HCT116 (cell line): Measurements from ENCODE around the gene TMEM238. TPM values are rescaled to one million over a fixed set of nuclear protein-coding genes. Genes with fewer than 3 reads are reported as not detected.

ENCODE experiments used
- ATAC-seq: fragments of 200-7000 bp; cut with Tn5 transposase; 2 replicates; pipeline ENCODE4 v1.9.1; 2020; ENCODE audit warnings: mild to moderate bottlenecking, moderate library complexity
- BruUV-seq: library from RNA; stranded (reverse); fragments of 400-500 nt; replicated peaks from 2 replicates; lab custom pipeline; 2021; lab: Mats Ljungman, UMichigan
- CTCF ChIA-PET: fragments of 300-600 bp; sonication (Branson Sonifier 250); formaldehyde crosslinking; loops from one replicate; lab custom pipeline; 2021; ENCODE audit warnings: antibody characterized with exemption; lab: Charles Lee
- POLR2A ChIA-PET: fragments of 300-600, 350-600 bp; sonication (Branson Sonifier 250); formaldehyde crosslinking; loops from one replicate; lab custom pipeline; 2021; ENCODE audit warnings: antibody characterized with exemption; lab: Charles Lee
- RAD21 ChIA-PET, 2 experiments: fragments of 300-600 bp; sonication (Branson Sonifier 250); formaldehyde crosslinking; loops; one replicate each; lab custom pipeline; 2023; ENCODE audit warnings: low total read pairs in 2 of 2; ENCODE audit not compliant: uncharacterized antibody in 2 of 2, unreplicated experiment in 2 of 2, low non-redundant PET in 1 of 2; lab: Charles Lee
- DNase-seq: peaks from one replicate; pipeline ENCODE4 v3.0.0-alpha.2; 2010; ENCODE audit warnings: low read depth, low spot score
- H2AFZ ChIP-seq: fragments of 200-600 bp; shearing (Covaris generic), sonication (generic); 2 replicates; pipeline ENCODE4 v1.6.1; 2017; ENCODE audit warnings: low read depth, mixed run types, mixed read lengths, antibody characterized with exemption, low read length; ENCODE audit not compliant: poor library complexity, severe bottlenecking
- H3K27ac ChIP-seq: 2 replicates; pipeline ENCODE4 v1.5.1; 2012; ENCODE audit warnings: low read depth, low read length
- H3K27me3 ChIP-seq: fragments of 200-600 bp; sonication (generic); 2 replicates; pipeline ENCODE4 v1.6.1; 2016; ENCODE audit warnings: mixed run types, low read length, mixed read lengths; ENCODE audit not compliant: insufficient read depth
- H3K36me3 ChIP-seq, 2 experiments: fragments of 200-500 bp in 1 of 2; fragments of 200-600 bp in 1 of 2; sonication (Bioruptor generic) in 1 of 2; sonication (generic) in 1 of 2; 2 replicates each; pipeline versions ENCODE4 v1.5.1 to v1.6.1; 2014 to 2016; ENCODE audit warnings: low read length in 2 of 2, inconsistent platforms in 1 of 2, mixed read lengths in 1 of 2, mixed run types in 1 of 2; ENCODE audit not compliant: insufficient read depth in 2 of 2, control insufficient read depth in 1 of 2
- H3K4me1 ChIP-seq, 2 experiments: fragments of 200-600 bp in 1 of 2; sonication (generic) in 1 of 2; 2 replicates each; pipeline versions ENCODE4 v1.5.1 to v1.6.1; 2012 to 2017; ENCODE audit warnings: low read length in 2 of 2, inconsistent platforms in 1 of 2, mild to moderate bottlenecking in 1 of 2, mixed read lengths in 1 of 2, mixed run types in 1 of 2, moderate library complexity in 1 of 2; ENCODE audit not compliant: insufficient read depth in 2 of 2, control insufficient read depth in 1 of 2
- H3K4me2 ChIP-seq: fragments of 200-600 bp; sonication (generic); 2 replicates; pipeline ENCODE4 v1.6.1; 2017; ENCODE audit warnings: mixed run types, low read length, mixed read lengths
- H3K4me3 ChIP-seq, 2 experiments: fragments of 200-600 bp in 1 of 2; sonication (generic) in 1 of 2; replicated peaks in 1 of 2; 2 replicates each; pipeline ENCODE4 v1.5.1; 2011 to 2016; ENCODE audit warnings: low read length in 2 of 2, control low read depth in 1 of 2, low read depth in 1 of 2, mild to moderate bottlenecking in 1 of 2, mixed read lengths in 1 of 2, mixed run types in 1 of 2
- H3K79me2 ChIP-seq: fragments of 200-600 bp; sonication (generic); 2 replicates; pipeline ENCODE4 v1.6.1; 2017; ENCODE audit warnings: mild to moderate bottlenecking, mixed run types, low read length, moderate library complexity, mixed read lengths; ENCODE audit not compliant: insufficient read depth
- H3K9ac ChIP-seq: fragments of 200-600 bp; sonication (generic); 2 replicates; pipeline ENCODE4 v1.6.1; 2016; ENCODE audit warnings: low read length, mixed read lengths
- H3K9me2 ChIP-seq: fragments of 200-600 bp; sonication (generic), shearing (Covaris generic); 2 replicates; pipeline ENCODE4 v1.6.1; 2017; ENCODE audit warnings: mixed run types, mild to moderate bottlenecking, moderate library complexity; ENCODE audit not compliant: insufficient read depth
- H3K9me3 ChIP-seq, 2 experiments: fragments of 200-500 bp in 1 of 2; fragments of 200-600 bp in 1 of 2; sonication (Bioruptor generic) in 1 of 2; sonication (generic) in 1 of 2; 2 replicates each; pipeline ENCODE4 v1.6.1; 2014 to 2017; ENCODE audit warnings: low read length in 2 of 2, mixed read lengths in 2 of 2, inconsistent platforms in 1 of 2, low read depth in 1 of 2, mild to moderate bottlenecking in 1 of 2, mixed run types in 1 of 2, moderate library complexity in 1 of 2; ENCODE audit not compliant: control insufficient read depth in 1 of 2, insufficient read depth in 1 of 2
- H4K20me1 ChIP-seq: fragments of 200-600 bp; sonication (generic), shearing (Covaris generic); 2 replicates; pipeline ENCODE4 v1.6.1; 2017; ENCODE audit warnings: mixed run types, mild to moderate bottlenecking, moderate library complexity; ENCODE audit not compliant: insufficient read depth
- CBX3 ChIP-seq: IDR thresholded peaks from 2 replicates; pipeline ENCODE4 v1.6.1; 2012; ENCODE audit warnings: low read depth
- CEBPB ChIP-seq: IDR thresholded peaks from 2 replicates; pipeline ENCODE4 v1.6.1; 2012; ENCODE audit warnings: low read depth
- EGR1 ChIP-seq: IDR thresholded peaks from 2 replicates; pipeline ENCODE4 v1.6.1; 2012; ENCODE audit warnings: low read depth
- ELF1 ChIP-seq: IDR thresholded peaks from 2 replicates; pipeline ENCODE4 v1.6.1; 2012; ENCODE audit warnings: low read depth, borderline replicate concordance
- POLR2A ChIP-seq: IDR thresholded peaks from 2 replicates; pipeline ENCODE4 v1.7.0; 2011; ENCODE audit warnings: borderline replicate concordance; ENCODE audit not compliant: insufficient read depth, insufficient read length; ENCODE audit errors: extremely low read depth
- RAD21 ChIP-seq: IDR thresholded peaks from 2 replicates; pipeline ENCODE4 v1.6.1; 2012; ENCODE audit warnings: low read depth, mild to moderate bottlenecking
- SIN3A ChIP-seq: IDR thresholded peaks from 2 replicates; pipeline ENCODE4 v1.6.1; 2012; ENCODE audit warnings: low read depth
- SP1 ChIP-seq: IDR thresholded peaks from 2 replicates; pipeline ENCODE4 v1.6.1; 2012; ENCODE audit warnings: low read depth
- SRF ChIP-seq: IDR thresholded peaks from 2 replicates; pipeline ENCODE4 v1.6.1; 2012; ENCODE audit warnings: low read depth
- TCF7L2 ChIP-seq: IDR thresholded peaks from 2 replicates; pipeline ENCODE4 v1.7.0; 2011; ENCODE audit warnings: borderline replicate concordance, inconsistent platforms; ENCODE audit not compliant: insufficient read depth, insufficient read length; ENCODE audit errors: extremely low read depth
- ZFX ChIP-seq: fragments of 450-650 bp; IDR thresholded peaks from 2 replicates; pipeline ENCODE4 v1.6.1; 2017
- ZNF274 ChIP-seq: fragments of 200-500 bp; sonication (Bioruptor generic); IDR thresholded peaks from 2 replicates; pipeline ENCODE4 v1.6.1; 2014; ENCODE audit warnings: mild to moderate bottlenecking, low read depth, low read length, inconsistent platforms
- intact Hi-C: fragments of 100-400 bp; cut with micrococcal nuclease; formaldehyde crosslinking; loops from 2 replicates; pipeline ENCODE4 v1.10.0; 2022
- total RNA-seq: library from RNA; stranded (reverse); gene quantifications from one replicate; pipeline ENCODE4 v1.2.1, GENCODE V29; 2021; ENCODE audit not compliant: unreplicated experiment
- TF ChIP-seq, protein P1 (sequence below): IDR thresholded peaks from 2 replicates; pipeline ENCODE4 v1.6.1; 2012; ENCODE audit warnings: low read depth
- TF ChIP-seq, protein P2 (sequence below): IDR thresholded peaks from 2 replicates; pipeline ENCODE4 v1.6.1; 2012
- TF ChIP-seq, protein P3 (sequence below), 3 experiments: fragments of 200-600 bp in 1 of 3; sonication (generic) in 1 of 3; IDR thresholded peaks in 2 of 3; conservative IDR thresholded peaks in 1 of 3; 2 replicates each; pipeline ENCODE4 v1.5.1; 2012 to 2017; ENCODE audit warnings: low read depth in 2 of 3, low read length in 2 of 3, antibody characterized with exemption in 1 of 3, borderline replicate concordance in 1 of 3, control low read depth in 1 of 3, mild to moderate bottlenecking in 1 of 3, mixed read lengths in 1 of 3, mixed run types in 1 of 3, moderate library complexity in 1 of 3; ENCODE audit not compliant: insufficient read depth in 1 of 3
- TF ChIP-seq, protein P4 (sequence below): IDR thresholded peaks from 2 replicates; pipeline ENCODE4 v1.6.1; 2012

Gene TMEM238
- total RNA-seq, 1 experiment from 2014 or later: 21.0 TPM

DNA sequence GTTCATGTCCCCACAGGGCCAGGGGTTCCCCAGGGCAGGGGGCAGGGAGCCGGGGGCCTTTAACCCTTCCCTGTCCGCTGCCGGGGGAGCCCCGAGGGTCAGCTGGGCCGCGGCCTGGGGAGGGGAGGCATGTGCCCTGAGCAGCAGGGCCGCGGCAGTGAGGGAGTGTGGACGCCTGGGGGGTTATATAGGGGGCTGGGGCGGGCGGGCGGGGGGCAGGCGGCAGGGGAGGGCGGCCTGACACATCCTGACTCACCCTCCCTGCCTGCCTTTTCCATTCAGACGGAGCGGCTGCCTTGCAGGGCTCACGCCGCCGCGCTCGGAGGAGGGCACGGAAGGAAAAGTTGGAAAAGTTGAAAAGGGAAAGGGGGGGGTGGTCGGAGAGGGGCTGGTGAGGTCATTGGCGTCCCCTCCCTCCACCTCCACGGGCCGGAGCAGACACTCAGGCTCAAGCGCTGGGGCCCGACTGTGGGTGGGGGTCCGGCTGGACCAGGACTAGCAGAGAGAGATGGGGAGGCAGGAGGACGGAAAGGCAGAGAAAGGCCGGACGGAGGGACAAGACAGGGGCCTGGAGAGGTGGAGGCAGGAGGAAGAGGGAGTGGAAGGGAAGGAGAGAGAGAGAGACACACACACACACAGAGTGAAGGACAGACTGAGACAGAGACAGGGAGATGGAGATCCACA, 13.6 kb downstream of the TMEM238 start, which contains the start of gene IL11:
Gene IL11 (minus strand): TSS at position 159 of the 684 bp plus-strand sequence. CDS start 153 bp downstream, at position 6.
- H3K36me3 ChIP-seq: no peaks in the 10 kb centered on the region
- H3K4me2 ChIP-seq: peak within 1 kb of the TSS; percentile 94
- H3K79me2 ChIP-seq: no peaks in the 10 kb centered on the region
- peaks cover 13 to 45% of the 10 kb centered on the region in 2 experiments; a peak in 3 of 4 replicates for H3K4me1 ChIP-seq
- H3K9me3 ChIP-seq: no peaks in the 10 kb centered on the region
- no peaks in the 10 kb centered on the region for H3K9me2 ChIP-seq
- no peaks in the 10 kb centered on the region for H3K27me3 ChIP-seq
- no peak for TF ChIP-seq TCF7L2
- TF ChIP-seq POLR2A: no peak
- TF ChIP-seq SRF: no peak
- TF ChIP-seq, protein P1, sequence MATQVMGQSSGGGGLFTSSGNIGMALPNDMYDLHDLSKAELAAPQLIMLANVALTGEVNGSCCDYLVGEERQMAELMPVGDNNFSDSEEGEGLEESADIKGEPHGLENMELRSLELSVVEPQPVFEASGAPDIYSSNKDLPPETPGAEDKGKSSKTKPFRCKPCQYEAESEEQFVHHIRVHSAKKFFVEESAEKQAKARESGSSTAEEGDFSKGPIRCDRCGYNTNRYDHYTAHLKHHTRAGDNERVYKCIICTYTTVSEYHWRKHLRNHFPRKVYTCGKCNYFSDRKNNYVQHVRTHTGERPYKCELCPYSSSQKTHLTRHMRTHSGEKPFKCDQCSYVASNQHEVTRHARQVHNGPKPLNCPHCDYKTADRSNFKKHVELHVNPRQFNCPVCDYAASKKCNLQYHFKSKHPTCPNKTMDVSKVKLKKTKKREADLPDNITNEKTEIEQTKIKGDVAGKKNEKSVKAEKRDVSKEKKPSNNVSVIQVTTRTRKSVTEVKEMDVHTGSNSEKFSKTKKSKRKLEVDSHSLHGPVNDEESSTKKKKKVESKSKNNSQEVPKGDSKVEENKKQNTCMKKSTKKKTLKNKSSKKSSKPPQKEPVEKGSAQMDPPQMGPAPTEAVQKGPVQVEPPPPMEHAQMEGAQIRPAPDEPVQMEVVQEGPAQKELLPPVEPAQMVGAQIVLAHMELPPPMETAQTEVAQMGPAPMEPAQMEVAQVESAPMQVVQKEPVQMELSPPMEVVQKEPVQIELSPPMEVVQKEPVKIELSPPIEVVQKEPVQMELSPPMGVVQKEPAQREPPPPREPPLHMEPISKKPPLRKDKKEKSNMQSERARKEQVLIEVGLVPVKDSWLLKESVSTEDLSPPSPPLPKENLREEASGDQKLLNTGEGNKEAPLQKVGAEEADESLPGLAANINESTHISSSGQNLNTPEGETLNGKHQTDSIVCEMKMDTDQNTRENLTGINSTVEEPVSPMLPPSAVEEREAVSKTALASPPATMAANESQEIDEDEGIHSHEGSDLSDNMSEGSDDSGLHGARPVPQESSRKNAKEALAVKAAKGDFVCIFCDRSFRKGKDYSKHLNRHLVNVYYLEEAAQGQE: no peak
- no peak for TF ChIP-seq ZFX
- TF ChIP-seq, protein P2, sequence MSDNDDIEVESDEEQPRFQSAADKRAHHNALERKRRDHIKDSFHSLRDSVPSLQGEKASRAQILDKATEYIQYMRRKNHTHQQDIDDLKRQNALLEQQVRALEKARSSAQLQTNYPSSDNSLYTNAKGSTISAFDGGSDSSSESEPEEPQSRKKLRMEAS: no peak
- no peak for TF ChIP-seq EGR1
- TF ChIP-seq, protein P3, sequence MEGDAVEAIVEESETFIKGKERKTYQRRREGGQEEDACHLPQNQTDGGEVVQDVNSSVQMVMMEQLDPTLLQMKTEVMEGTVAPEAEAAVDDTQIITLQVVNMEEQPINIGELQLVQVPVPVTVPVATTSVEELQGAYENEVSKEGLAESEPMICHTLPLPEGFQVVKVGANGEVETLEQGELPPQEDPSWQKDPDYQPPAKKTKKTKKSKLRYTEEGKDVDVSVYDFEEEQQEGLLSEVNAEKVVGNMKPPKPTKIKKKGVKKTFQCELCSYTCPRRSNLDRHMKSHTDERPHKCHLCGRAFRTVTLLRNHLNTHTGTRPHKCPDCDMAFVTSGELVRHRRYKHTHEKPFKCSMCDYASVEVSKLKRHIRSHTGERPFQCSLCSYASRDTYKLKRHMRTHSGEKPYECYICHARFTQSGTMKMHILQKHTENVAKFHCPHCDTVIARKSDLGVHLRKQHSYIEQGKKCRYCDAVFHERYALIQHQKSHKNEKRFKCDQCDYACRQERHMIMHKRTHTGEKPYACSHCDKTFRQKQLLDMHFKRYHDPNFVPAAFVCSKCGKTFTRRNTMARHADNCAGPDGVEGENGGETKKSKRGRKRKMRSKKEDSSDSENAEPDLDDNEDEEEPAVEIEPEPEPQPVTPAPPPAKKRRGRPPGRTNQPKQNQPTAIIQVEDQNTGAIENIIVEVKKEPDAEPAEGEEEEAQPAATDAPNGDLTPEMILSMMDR (IDR thresholded peaks at IDR 0.05 in 2 of 3, conservative IDR thresholded peaks at IDR 0.05 in 1 of 3; ENCODE audit: borderline replicate concordance in 1 of 3, insufficient read depth in 1 of 3, low read depth in 2 of 3, low read length in 2 of 3): no peak
- no peak for TF ChIP-seq ELF1
- TF ChIP-seq RAD21: no peak
- TF ChIP-seq, protein P4, sequence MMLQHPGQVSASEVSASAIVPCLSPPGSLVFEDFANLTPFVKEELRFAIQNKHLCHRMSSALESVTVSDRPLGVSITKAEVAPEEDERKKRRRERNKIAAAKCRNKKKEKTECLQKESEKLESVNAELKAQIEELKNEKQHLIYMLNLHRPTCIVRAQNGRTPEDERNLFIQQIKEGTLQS: no peak
- TF ChIP-seq CBX3: no peak
- no peak for TF ChIP-seq SIN3A
- TF ChIP-seq SP1: no peak
- no peak for TF ChIP-seq ZNF274
- TF ChIP-seq CEBPB: no peak
- intact Hi-C loops: no loop called here
- H3K9ac ChIP-seq: peak within 1 kb of the TSS; percentile 52
- peak within 1 kb of the TSS; percentile 51; the same call in 1 of the 2 replicates for H3K27ac ChIP-seq
- no peak within 1 kb of the TSS for H2AFZ ChIP-seq
- ChIA-PET CTCF (no interaction called here), POLR2A (no interaction called here), RAD21 (no interaction called here)
- DNase-seq (no peak), ATAC-seq (no peak)
- peak within 1 kb of the TSS; percentile 52 to 63 for H3K4me3 ChIP-seq
- no TSS peak for BruUV-seq
- H4K20me1 ChIP-seq: no peaks in the 10 kb centered on the region
